Prostate gland (tissue), 2 donors: ENCODE results near the gene SNX25. TPM values are rescaled to one million over a fixed set of nuclear protein-coding genes. Genes with fewer than 3 reads are reported as not detected.
"Not testable (repeated sequence)": the region's sequence is repeated elsewhere in the genome, so short reads cannot be mapped to it uniquely, and the experiment has no call there.

ENCODE experiments used
- DNase-seq: peaks from one replicate; pipeline ENCODE4 v3.0.0-alpha.2; 2019; ENCODE audit warnings: low spot score
- H3K27ac ChIP-seq, 2 donors: fragments of 200-600 bp; sonication (generic); 2 replicates each; pipeline ENCODE4 v1.5.1; 2017 to 2019
- H3K27me3 ChIP-seq: fragments of 200-600 bp; sonication (generic); replicated peaks from 2 replicates; pipeline ENCODE4 v1.5.1; 2019; ENCODE audit not compliant: insufficient read depth
- H3K36me3 ChIP-seq, 2 donors: fragments of 200-600 bp; sonication (generic); 1 replicate in 1 of 2; 2 replicates in 1 of 2; pipeline versions ENCODE4 v1.5.1 to v1.8.1; 2017 to 2019
- H3K4me1 ChIP-seq: fragments of 200-600 bp; sonication (generic); replicated peaks from 2 replicates; pipeline ENCODE4 v1.5.1; 2019
- H3K4me3 ChIP-seq, 2 donors: fragments of 200-600 bp; sonication (generic); 2 replicates each; pipeline ENCODE4 v1.5.1; 2017 to 2019
- H3K9me3 ChIP-seq: fragments of 200-600 bp; sonication (generic); 2 replicates; pipeline ENCODE4 v1.5.1; 2017
- POLR2A ChIP-seq: fragments of 450-650 bp; IDR thresholded peaks from one replicate; pipeline ENCODE4 v1.6.1; 2016; ENCODE audit warnings: antibody characterized with exemption, mild to moderate bottlenecking
- POLR2AphosphoS5 ChIP-seq: sonication (generic); formaldehyde crosslinking; IDR thresholded peaks from one replicate; pipeline ENCODE4 v1.6.1; 2017; ENCODE audit warnings: antibody characterized with exemption
- WGBS: methylation state at CpG from one replicate; pipeline ENCODE4 v1.1.5; 2018; 5-methylcytosine and 5-hydroxymethylcytosine counted together
- intact Hi-C: fragments of 100-400 bp; cut with DNase I; formaldehyde crosslinking; loops from one replicate; pipeline ENCODE4 v1.14.2; 2022
- total RNA-seq, 2 donors: library from RNA; depleted of rRNA; stranded (reverse); fragments of >200 nt; gene quantifications; one replicate each; pipeline ENCODE4 v1.1.0, GENCODE V29; 2016
- TF ChIP-seq, protein P1 (sequence below), 4 experiments: fragments of 200-600 bp in 2 of 4; fragments of 450-650 bp in 2 of 4; sonication (generic) in 2 of 4; IDR thresholded peaks; 1 replicate in 3 of 4; 2 replicates in 1 of 4; pipeline ENCODE4 v1.5.1; 2016 to 2019; ENCODE audit warnings: antibody characterized with exemption in 4 of 4, mild to moderate bottlenecking in 2 of 4, moderate library complexity in 2 of 4

SNX25 gene
- total RNA-seq, 2 donors from 2014 or later = 26.4 to 49.5 TPM

- no peaks in the 10 kb centered on the region for H3K9me3 ChIP-seq
- peaks cover 2% of the 10 kb centered on the region for H3K4me1 ChIP-seq
- H3K27me3 ChIP-seq = no peaks in the 10 kb centered on the region
- no peaks in the 10 kb centered on the region for H3K36me3 ChIP-seq
- DNase-seq = no peak
- 92% methylated on average over 1 of the region's 1 CpG for WGBS
- no peak overlapping the region for H3K4me3 ChIP-seq
- no peak for TF ChIP-seq POLR2A
- TF ChIP-seq, protein P1, sequence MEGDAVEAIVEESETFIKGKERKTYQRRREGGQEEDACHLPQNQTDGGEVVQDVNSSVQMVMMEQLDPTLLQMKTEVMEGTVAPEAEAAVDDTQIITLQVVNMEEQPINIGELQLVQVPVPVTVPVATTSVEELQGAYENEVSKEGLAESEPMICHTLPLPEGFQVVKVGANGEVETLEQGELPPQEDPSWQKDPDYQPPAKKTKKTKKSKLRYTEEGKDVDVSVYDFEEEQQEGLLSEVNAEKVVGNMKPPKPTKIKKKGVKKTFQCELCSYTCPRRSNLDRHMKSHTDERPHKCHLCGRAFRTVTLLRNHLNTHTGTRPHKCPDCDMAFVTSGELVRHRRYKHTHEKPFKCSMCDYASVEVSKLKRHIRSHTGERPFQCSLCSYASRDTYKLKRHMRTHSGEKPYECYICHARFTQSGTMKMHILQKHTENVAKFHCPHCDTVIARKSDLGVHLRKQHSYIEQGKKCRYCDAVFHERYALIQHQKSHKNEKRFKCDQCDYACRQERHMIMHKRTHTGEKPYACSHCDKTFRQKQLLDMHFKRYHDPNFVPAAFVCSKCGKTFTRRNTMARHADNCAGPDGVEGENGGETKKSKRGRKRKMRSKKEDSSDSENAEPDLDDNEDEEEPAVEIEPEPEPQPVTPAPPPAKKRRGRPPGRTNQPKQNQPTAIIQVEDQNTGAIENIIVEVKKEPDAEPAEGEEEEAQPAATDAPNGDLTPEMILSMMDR (IDR thresholded peaks at IDR 0.05) = no peak
- no peak for TF ChIP-seq POLR2AphosphoS5
- intact Hi-C loops = no loop called here
- H3K27ac ChIP-seq = no peak overlapping the region
Measured at GRCh38 chr4:185317880-185318279, 108.5 kb downstream of the SNX25 start.

- intact Hi-C loops = no loop called here
- DNase-seq = no peak
- Histone ChIP-seq H3K27me3 (no peaks in the 10 kb centered on the region), H3K36me3 (no peaks in the 10 kb centered on the region), H3K4me1 (peaks cover 2% of the 10 kb centered on the region), H3K27ac (peak overlapping the region in 1 of 2 donors; percentile 36), H3K9me3 (no peaks in the 10 kb centered on the region), H3K4me3 (no peak overlapping the region)
- WGBS = 37% methylated on average over 2 of the region's 2 CpGs
- TF ChIP-seq POLR2A = no peak
- TF ChIP-seq POLR2AphosphoS5 = peak; percentile 18
Measured at GRCh38 chr4:185318679-185319078, 109.3 kb downstream of the SNX25 start.

DNA sequence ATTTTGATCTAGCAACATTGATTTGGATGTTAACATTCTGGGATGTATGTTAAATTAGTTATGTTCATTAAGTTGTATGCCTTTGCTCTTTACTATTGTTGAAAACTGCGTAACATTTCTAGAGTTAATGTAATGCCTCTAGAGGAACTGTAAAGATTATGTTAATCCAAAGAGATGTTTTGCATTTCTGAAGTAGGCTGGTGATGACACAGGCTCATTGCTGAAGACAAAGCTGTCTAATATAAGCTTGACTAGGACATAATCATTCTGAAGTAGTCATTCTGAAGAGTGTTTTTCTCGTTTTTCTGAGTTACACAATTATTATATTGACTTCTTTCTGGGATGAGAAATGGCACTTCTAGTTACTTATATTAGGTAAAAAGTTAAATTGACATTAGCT is 113.4 kb downstream of the SNX25 start:
- H3K27me3 ChIP-seq = no peaks in the 10 kb centered on the region
- TF ChIP-seq, protein P1 (IDR thresholded peaks at IDR 0.05) = no peak
- no peak for TF ChIP-seq POLR2AphosphoS5
- no peak overlapping the region for H3K4me3 ChIP-seq
- DNase-seq = no peak
- H3K36me3 ChIP-seq = no peaks in the 10 kb centered on the region
- peaks cover 2% of the 10 kb centered on the region for H3K4me1 ChIP-seq
- 94% methylated on average over 2 of the region's 2 CpGs for WGBS
- intact Hi-C loops = no loop called here
- H3K9me3 ChIP-seq = no peaks in the 10 kb centered on the region
- no peak overlapping the region for H3K27ac ChIP-seq

DNA sequence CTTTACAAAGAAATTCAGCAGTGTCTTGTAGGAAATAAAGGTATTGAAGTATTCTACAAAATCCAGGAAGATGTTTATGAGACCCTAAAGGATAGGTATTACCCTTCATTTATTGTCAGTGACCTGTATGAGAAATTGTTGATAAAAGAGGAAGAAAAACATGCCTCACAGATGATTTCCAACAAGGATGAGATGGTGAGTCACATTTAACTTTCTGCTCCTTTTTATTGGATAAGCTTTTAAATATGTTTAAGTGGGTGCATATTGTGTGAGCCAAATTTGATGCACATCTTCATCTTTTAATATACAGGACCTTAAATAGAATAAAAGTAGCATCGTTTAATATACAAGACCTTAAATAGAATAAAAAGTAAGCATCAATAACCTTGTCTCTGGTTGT is 114.2 kb downstream of the SNX25 start:
- WGBS = 89% methylated on average over 1 of the region's 1 CpG
- H3K4me1 ChIP-seq = peaks cover under 1% of the 10 kb centered on the region
- no peaks in the 10 kb centered on the region for H3K27me3 ChIP-seq
- TF ChIP-seq, protein P1 (IDR thresholded peaks at IDR 0.05) = no peak
- TF ChIP-seq POLR2AphosphoS5 = no peak
- TF ChIP-seq POLR2A = no peak
- DNase-seq = no peak
- H3K27ac ChIP-seq = no peak overlapping the region
- H3K9me3 ChIP-seq = no peaks in the 10 kb centered on the region
- intact Hi-C loops = no loop called here
- no peak overlapping the region for H3K4me3 ChIP-seq
- H3K36me3 ChIP-seq = no peaks in the 10 kb centered on the region

DNA sequence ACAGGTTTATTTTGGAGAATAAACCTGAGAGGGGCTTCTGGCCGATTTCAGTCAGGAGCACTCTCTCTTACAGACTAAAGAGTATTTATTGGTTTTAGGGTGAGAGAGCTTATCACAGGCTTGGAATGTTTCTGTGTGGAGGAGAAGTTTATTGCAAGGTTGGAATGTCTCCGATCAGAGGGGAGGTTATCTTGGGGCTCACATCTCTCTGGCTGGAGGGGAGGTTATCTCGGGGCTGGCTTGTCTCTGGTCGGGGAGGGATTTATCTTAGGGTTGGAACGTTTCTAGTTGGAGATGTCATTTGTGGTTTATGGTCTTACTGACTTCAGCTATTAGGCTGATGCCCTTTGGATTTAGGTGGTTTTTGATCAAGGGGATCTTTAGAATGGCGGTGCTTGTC is 115.0 kb downstream of the SNX25 start:
- 80% methylated on average over 6 of the region's 6 CpGs for WGBS
- H3K9me3 ChIP-seq, H3K27me3 ChIP-seq, H3K36me3 ChIP-seq, H3K4me3 ChIP-seq, intact Hi-C loops, DNase-seq, H3K4me1 ChIP-seq: not testable (repeated sequence)
- peak overlapping the region in 1 of 2 donors; percentile 60 for H3K27ac ChIP-seq

DNA sequence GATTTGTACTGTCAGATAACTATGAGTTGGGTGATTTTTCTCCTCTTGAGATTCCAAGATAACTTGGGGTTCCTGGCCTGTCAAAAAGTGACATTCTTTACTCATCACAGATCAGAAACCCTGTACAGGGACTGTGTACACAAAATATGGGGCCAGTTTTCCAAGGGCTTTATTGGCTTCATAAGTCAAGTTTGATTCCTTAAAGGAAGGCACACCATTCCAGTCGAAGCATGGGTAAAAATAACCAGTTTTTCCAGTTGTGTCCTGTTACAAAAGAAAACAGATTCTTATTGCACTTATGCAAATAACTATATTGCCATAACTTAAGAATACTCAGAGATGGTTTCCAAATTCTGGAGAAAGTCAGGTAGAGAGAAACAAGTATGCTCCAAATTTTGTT is 116.3 kb downstream of the SNX25 start:
- H3K27me3 ChIP-seq, H3K4me3 ChIP-seq, H3K9me3 ChIP-seq, H3K4me1 ChIP-seq, intact Hi-C loops, H3K36me3 ChIP-seq: not testable (repeated sequence)
- peak; percentile 44 for TF ChIP-seq POLR2AphosphoS5
- peak overlapping the region; percentile 53 to 60 for H3K27ac ChIP-seq
- DNase-seq = peak; percentile 33
- 31% methylated on average over 1 of the region's 1 CpG for WGBS
